Nephron (organoid): Measurements from ENCODE around the gene E2F3.

Experiments used
- H3K27ac Mint-ChIP-seq, 3 experiments: 2 replicates each; pipeline ENCODE4 v1.8.0; 2020; ENCODE audit warnings: mixed read lengths in 3 of 3, mild to moderate bottlenecking in 2 of 3, moderate library complexity in 1 of 3
- H3K27me3 Mint-ChIP-seq: 2 replicates; pipeline ENCODE4 v1.8.0; 2021; ENCODE audit warnings: low read depth, mild to moderate bottlenecking, moderate library complexity, mixed read lengths
- H3K36me3 Mint-ChIP-seq: 2 replicates; pipeline ENCODE4 v1.8.0; 2020; ENCODE audit warnings: low read depth, mixed read lengths
- H3K4me1 Mint-ChIP-seq: 2 replicates; pipeline ENCODE4 v1.8.0; 2020; ENCODE audit warnings: mixed read lengths
- H3K4me3 Mint-ChIP-seq, 3 experiments: 2 replicates each; pipeline ENCODE4 v1.8.0; 2020; ENCODE audit warnings: mild to moderate bottlenecking in 3 of 3, mixed read lengths in 3 of 3, moderate library complexity in 2 of 3
- H3K9me3 Mint-ChIP-seq: 2 replicates; pipeline ENCODE4 v1.8.0; 2020; ENCODE audit warnings: mixed read lengths
- TF ChIP-seq, protein P1 (sequence below), 3 experiments: fragments of 200-600 bp; sonication (generic); IDR thresholded peaks; one replicate each; pipeline ENCODE4 v1.5.0; 2021; ENCODE audit warnings: antibody characterized with exemption in 3 of 3; ENCODE audit not compliant: unreplicated experiment in 3 of 3

The E2F3 gene

GRCh38 chr6:20473518-20473917, 71.8 kb downstream of the E2F3 start:
- Mint-ChIP-seq H3K4me3 (no peak overlapping the region), H3K27ac (no peak overlapping the region), H3K36me3 (peaks cover 7% of the 10 kb centered on the region), H3K4me1 (no peaks in the 10 kb centered on the region), H3K27me3 (no peaks in the 10 kb centered on the region), H3K9me3 (no peaks in the 10 kb centered on the region)
- TF ChIP-seq, protein P1, sequence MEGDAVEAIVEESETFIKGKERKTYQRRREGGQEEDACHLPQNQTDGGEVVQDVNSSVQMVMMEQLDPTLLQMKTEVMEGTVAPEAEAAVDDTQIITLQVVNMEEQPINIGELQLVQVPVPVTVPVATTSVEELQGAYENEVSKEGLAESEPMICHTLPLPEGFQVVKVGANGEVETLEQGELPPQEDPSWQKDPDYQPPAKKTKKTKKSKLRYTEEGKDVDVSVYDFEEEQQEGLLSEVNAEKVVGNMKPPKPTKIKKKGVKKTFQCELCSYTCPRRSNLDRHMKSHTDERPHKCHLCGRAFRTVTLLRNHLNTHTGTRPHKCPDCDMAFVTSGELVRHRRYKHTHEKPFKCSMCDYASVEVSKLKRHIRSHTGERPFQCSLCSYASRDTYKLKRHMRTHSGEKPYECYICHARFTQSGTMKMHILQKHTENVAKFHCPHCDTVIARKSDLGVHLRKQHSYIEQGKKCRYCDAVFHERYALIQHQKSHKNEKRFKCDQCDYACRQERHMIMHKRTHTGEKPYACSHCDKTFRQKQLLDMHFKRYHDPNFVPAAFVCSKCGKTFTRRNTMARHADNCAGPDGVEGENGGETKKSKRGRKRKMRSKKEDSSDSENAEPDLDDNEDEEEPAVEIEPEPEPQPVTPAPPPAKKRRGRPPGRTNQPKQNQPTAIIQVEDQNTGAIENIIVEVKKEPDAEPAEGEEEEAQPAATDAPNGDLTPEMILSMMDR (IDR thresholded peaks at IDR 0.05; ENCODE audit: unreplicated experiment in 3 of 3): no peak

- TF ChIP-seq, protein P1 (IDR thresholded peaks at IDR 0.05; ENCODE audit: unreplicated experiment in 3 of 3): no peak
- Mint-ChIP-seq H3K36me3 (peaks cover 13% of the 10 kb centered on the region), H3K4me3 (no peak overlapping the region), H3K4me1 (no peaks in the 10 kb centered on the region), H3K9me3 (no peaks in the 10 kb centered on the region), H3K27ac (no peak overlapping the region), H3K27me3 (no peaks in the 10 kb centered on the region)
These were observed 73.3 kb downstream of the E2F3 start for GRCh38 chr6:20474874-20475542.

DNA sequence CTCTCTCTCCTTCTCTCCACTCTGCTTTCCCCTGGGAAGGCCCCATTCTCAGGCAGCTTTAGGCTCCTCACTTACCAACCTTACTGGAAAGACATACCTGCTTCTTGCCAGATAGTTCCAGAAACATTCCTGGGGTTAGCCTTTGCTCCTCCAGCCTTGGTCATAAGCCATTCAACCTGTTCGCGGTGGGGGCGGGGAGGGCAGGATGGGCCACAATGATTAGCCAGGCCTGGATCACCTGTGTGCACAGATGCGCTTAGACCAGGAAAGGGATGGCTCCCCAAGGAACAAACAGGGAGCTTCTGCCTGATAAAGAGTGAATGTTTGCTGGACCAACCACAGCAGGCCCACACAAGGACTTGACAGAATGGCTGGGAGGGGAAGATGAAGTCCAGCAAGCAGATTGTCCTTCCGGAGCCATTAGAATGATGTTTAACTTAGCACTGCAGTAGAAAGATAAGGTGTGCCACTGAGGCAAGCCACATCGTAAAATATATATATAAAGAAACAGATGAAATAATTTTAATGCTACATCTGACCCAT, 74.9 kb downstream of the E2F3 start:
- H3K36me3 Mint-ChIP-seq: peaks cover 24% of the 10 kb centered on the region

GRCh38 chr6:20477485-20477884, 75.8 kb downstream of the E2F3 start:
- TF ChIP-seq, protein P1 (IDR thresholded peaks at IDR 0.05; ENCODE audit: unreplicated experiment in 3 of 3): no peak
- no peaks in the 10 kb centered on the region for H3K9me3 Mint-ChIP-seq
- peaks cover 33% of the 10 kb centered on the region for H3K36me3 Mint-ChIP-seq
- H3K27me3 Mint-ChIP-seq: no peaks in the 10 kb centered on the region
- no peaks in the 10 kb centered on the region for H3K4me1 Mint-ChIP-seq
- H3K27ac Mint-ChIP-seq: no peak overlapping the region
- H3K4me3 Mint-ChIP-seq: no peak overlapping the region

More for the DNA sequence above, 74.9 kb downstream of the E2F3 start:
- H3K9me3 Mint-ChIP-seq: no peaks in the 10 kb centered on the region
- TF ChIP-seq, protein P1 (IDR thresholded peaks at IDR 0.05; ENCODE audit: unreplicated experiment in 3 of 3): no peak
- H3K27me3 Mint-ChIP-seq: no peaks in the 10 kb centered on the region
- no peaks in the 10 kb centered on the region for H3K4me1 Mint-ChIP-seq
- no peak overlapping the region for H3K4me3 Mint-ChIP-seq
- H3K27ac Mint-ChIP-seq: no peak overlapping the region

DNA sequence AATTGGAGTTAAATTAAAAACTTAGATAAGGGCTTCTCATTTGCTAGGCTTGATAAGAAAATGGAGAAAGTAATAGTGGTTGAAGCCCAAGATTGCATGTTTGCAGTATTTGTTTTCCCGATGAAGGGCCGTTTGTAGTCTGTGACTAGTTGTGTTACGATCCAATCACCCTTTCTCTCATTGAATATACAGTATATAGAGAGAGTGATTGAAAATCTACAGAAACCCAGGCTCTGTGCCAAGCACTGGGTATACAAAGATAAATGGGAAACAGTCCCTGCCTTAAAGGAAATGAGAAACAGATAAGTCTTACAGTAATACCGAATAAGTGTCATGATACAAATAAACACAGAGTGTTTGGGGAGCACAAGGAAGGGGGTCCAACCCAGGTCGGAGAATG, 77.4 kb downstream of the E2F3 start:
- Mint-ChIP-seq H3K27ac (no peak overlapping the region), H3K27me3 (no peaks in the 10 kb centered on the region), H3K9me3 (no peaks in the 10 kb centered on the region), H3K4me1 (no peaks in the 10 kb centered on the region), H3K4me3 (no peak overlapping the region), H3K36me3 (peaks cover 48% of the 10 kb centered on the region)
- TF ChIP-seq, protein P1 (IDR thresholded peaks at IDR 0.05; ENCODE audit: unreplicated experiment in 3 of 3): no peak

DNA sequence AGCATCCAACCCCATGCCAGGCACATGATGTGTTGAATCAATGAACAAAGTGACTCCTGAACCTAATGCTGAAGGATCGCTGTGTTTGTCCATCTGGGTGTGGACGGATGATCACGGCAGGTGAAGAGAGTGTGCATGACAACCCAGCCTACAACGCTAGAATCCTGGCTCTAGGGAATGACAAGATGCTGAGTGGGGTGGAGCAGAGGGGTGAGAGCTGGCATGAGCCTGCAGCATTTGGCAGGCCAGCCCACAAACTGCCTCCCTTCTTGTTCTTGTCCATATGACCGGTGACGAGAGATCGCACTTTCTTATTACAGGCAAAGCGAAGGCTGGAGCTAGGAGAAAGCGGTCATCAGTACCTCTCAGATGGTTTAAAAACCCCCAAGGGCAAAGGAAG, 77.8 kb downstream of the E2F3 start:
- H3K36me3 Mint-ChIP-seq: peaks cover 53% of the 10 kb centered on the region
- H3K9me3 Mint-ChIP-seq: no peaks in the 10 kb centered on the region
- TF ChIP-seq, protein P1 (IDR thresholded peaks at IDR 0.05; ENCODE audit: unreplicated experiment in 3 of 3): no peak
- no peaks in the 10 kb centered on the region for H3K27me3 Mint-ChIP-seq
- no peak overlapping the region for H3K4me3 Mint-ChIP-seq
- no peak overlapping the region for H3K27ac Mint-ChIP-seq
- no peaks in the 10 kb centered on the region for H3K4me1 Mint-ChIP-seq
